HG03139 (cell line): ENCODE measurements around the gene SORCS2.

ENCODE experiments used
- ATAC-seq: cut with Tn5 transposase; IDR thresholded peaks from one replicate; pipeline ENCODE4 v1.9.1; 2021; ENCODE audit not compliant: unreplicated experiment

SORCS2 gene

DNA sequence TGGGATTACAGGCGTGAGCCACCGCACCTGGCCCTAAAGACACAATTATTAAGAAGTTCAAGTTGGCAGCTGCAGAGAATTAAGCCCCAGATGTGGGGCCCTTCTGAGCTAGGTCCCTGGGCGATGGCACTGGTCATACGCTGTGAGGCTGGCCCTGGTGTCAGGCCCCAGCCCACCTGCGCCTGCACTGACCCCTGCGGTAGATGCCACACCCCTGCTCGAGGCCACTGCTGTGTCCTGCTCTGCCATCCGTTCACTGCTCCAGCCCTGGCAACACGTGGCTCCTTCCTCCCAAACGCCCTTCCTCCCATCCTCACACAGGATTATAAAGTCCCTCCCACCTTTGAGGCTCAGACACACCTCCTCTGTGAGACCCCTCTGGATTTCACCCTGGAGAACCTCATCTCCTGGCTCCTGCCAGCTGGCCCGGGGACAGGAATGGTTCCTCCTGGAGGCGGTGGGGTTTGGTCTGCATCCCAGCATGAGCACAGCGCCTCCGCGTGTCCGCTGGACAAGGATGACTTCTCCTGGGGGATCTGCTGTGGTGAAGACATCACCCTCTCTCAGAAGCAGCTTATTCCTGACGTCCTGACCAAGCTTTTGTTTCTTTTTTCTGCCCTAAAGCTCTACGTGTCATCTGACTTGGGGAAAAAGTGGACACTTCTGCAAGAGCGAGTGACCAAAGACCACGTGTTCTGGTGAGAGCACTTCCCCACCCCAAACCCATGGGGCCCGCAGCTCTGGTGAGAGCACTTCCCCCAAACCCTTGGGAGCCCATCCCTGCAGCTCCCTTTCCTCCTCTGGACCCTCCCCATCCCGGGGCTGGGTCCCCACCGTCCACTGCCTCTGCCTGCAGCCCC, 461.4 kb downstream of the SORCS2 start:
- no peak for ATAC-seq

- ATAC-seq: no peak
These were observed 462.5 kb downstream of the SORCS2 start for GRCh38 chr4:7654550-7655445.

DNA sequence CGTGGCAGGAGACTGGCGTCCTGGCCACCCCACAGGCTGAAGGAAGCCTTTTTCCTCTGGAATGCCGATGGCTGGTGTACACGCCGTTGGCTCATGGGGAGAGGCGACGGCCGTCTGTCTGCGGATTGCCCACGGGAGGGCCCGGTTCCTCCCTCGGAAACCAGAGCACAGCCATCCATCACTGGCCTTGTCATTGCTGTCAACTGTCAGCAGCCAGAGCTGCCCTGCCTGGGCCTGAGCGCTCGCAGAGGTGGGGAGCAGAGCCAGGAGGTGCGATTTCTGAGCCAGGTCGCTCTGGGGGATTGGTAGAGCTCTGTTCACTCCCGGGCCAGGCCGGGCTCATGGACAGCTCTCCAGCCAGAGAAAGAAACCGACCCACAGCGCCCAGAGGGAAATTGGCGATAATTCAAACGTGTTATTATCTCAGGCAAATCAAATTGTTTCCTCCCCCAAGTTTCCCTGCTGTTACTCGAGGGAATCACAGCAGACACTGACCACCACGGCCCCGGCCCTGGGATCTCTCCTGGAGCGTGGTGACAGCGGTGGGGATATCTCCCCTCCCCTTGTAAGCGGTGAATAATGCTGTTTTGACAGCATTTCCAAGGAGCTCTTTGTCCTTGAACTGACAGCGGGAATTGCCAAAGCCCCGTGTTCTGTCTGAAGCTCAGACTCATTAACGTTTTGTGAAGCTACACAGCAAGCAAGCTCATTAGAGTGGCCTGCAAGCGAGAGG, 463.3 kb downstream of the SORCS2 start:
- no peak for ATAC-seq

DNA sequence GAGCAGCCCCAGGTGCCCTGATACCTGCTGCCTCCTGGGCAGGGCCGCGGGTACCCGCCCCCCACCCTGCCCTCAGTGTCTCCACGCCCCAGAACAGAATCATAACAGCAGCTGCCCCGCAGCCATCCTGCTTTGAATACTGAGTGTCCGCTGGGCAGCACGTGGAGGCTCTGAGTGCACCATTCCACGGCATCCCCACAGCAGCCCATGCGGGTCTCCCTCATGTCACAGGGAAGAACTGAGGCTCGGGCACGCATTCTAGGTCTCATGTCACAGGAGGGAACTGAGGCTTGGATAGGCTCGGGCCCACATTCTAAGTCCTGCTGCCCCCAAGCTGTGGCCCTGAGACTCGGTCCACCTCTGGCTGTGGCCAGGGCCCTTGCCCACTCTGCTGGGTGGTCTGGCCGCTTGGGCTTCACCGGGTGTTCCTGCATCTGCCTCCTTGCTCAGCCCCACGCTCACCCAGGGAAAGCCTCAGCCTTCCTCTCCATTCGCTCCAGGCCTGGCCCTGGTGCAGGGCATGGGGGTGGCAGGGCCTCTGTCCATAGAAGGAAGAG, 464.0 kb downstream of the SORCS2 start:
- ATAC-seq: no peak

DNA sequence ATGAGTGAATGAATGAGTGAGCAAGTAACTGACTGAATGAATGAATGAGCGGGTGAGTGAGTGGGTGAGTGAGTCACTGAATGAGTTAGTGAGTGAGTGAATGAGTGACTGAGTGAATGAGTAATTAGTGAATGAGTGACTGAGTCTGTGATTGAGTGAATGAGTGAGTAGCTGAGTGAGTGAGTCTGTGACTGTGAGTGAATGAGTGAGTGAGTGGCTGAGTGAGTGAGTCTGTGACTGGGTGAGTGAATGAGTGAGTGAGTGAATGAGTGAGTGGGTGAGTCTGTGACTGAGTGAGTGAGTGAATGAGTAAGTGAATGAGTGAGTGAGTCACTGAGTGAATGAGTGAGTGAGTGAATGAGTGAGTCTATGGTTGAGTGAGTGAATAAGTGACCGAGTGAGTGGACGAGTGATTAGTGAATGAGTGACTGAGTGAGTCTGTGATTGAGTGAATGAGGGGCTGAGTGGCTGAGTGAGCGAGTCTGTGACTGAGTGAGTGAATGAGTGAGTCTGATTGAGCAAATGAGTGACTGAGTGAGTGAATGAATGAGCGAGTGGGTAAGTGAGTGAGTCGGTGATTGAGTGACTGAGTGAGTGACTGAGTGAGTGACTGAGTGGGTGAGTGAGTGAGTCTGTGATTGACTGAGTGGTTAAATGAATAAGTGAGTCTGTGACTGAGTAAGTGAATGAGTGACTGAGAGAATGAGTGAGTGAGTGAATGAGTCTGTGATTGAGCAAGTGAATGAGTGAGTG, 465.4 kb downstream of the SORCS2 start:
- no peak for ATAC-seq

GRCh38 chr4:7658341-7659204, 466.2 kb downstream of the SORCS2 start:
- no peak for ATAC-seq

DNA sequence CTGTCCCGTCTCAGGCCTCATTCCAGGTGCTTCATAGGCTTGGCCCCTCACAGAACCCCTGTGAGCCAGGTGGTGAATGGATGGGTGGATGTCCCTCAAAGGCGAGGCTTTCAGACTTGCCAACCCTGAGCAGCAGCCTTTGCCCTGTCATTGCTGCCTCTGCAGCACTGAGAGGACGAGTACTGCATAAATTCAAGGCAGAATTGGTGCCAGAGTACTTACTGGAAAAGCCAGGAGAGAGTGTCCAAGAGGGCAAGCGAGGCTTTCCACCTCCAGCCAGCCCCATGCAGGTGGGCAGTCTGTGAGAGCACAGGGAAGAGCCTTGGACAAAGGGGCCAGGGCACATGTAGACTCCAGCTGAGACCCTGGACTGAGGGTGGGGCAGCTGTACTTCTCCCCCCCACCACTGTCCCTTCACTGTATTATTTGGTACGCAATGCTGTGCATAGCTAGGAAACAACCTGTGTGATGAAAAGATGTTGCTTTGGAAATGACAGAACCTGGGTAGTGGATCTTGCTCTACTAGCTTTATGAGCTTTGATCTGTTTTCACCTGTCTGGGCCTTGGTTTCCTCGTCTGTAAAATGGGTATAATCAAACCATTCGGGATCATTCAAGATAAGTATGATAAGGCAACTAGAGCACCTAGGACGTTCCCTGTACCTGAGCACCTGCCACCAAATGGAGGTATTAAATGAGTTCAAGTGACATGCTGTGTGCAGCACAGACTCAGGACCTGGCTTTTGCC, 467.3 kb downstream of the SORCS2 start:
- ATAC-seq: no peak

DNA sequence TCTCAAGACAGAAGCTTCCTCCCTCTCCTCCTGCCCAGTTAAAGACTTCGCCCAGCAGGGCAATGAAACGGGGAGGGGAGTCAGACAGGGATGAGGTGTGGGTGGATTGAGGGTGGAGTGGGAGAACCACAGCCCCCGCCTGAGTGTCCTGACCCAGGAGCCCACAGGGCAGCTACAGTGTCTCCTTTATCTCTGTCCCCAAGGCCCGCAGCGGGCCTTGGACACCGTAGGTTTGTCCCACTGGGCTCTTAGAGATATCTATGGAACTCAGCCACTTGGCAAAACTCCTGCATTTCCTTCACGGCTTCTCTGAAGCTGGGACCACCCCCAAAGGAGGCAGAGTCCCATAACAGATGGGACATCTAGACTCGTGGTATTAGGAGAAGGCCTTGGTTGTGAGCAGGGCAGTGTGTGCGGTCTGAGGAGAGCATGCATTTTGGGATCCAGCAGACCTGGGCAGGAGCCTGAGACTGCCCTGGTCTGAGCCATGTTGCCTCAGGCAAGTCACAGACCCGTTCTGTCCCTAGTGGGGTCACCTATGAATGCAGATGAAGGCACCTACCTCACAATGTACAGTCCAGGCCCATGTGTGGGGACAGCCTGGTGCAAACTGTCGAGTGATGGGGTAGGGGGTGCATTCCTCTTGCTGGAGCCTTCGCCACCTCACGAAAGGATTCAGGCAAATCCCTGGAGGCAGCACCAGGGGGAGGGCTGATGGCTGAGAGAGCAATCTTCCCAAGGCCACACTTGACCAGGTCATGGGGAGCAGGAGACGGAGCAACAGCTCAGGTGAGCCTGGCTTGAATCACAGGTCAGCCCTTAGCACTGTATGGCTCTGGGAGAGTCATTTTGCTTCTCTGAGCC, 468.1 kb downstream of the SORCS2 start:
- no peak for ATAC-seq

- ATAC-seq: no peak
These were observed 468.9 kb downstream of the SORCS2 start for GRCh38 chr4:7661066-7661748.

- ATAC-seq: no peak
These were observed 469.6 kb downstream of the SORCS2 start for GRCh38 chr4:7661846-7662506.

DNA sequence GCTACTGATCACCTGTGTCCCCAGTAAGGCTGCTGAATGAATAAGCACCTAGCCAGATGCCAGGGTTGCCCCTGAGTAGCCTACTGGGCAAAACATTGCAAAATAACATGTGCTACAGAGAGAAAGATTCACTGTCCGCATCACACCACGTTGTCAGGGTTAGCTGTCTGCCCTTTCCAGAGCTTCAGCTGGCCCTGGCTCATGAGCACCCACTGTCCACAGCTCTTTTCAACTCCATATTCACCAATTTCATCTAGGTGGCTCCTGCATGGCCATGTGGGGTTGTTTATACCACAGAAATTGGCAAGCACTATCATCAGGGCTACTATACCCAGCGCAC, 470.1 kb downstream of the SORCS2 start:
- no peak for ATAC-seq

DNA sequence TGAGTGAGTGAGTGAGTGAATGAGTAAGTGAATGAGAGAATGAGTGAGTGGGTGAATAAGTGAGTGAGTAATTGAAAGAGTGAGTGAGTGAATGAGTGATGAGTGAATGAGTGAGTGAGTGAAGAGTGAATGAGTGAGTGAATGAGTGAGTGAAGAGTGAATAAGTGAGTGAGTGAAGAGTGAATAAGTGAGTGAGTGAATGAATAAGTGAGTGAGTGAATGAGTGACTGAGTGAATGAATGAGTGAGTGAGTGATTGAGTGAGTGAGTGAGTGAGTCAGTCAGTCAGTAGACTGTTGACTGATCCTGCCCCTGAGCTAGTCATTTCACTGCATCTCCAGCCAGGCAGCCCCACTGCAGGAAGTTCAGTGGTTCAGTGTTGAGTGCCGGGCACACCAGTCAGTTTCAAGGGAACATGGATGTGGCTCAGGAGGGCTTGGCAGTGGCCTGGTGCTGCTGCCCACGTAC, 470.8 kb downstream of the SORCS2 start:
- ATAC-seq: no peak

GRCh38 chr4:7664106-7664505, 471.8 kb downstream of the SORCS2 start:
- ATAC-seq: no peak

DNA sequence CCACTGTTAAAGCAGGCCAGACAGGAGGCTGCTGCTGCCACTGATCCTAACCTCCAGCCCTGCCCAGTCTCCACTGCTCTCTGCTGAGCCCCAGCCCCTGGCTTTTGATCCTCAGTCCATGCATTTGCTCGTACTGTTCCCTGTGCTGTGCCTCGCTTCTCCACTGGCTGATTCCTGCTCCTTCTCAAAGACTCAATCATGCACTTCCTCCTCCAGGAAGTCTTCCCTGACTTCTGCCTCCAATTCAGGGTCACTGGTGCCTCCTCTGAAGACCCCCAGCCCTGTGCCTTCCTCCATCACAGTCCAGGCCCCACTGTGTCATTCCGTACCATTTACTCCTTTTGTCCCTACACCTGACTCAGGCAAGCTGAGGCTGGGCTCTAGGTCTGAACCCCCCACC, 473.0 kb downstream of the SORCS2 start:
- no peak for ATAC-seq

- no peak for ATAC-seq
These were observed 473.7 kb downstream of the SORCS2 start for GRCh38 chr4:7666011-7666410.

- no peak for ATAC-seq
These were observed 474.4 kb downstream of the SORCS2 start for GRCh38 chr4:7666744-7667143.

GRCh38 chr4:7668271-7668670, 475.9 kb downstream of the SORCS2 start:
- ATAC-seq: no peak
